GM19328 (cell line): Measurements from ENCODE around the gene KAT5.
"Not testable (repeated sequence)": the region's sequence is repeated elsewhere in the genome, so short reads cannot be mapped to it uniquely, and the experiment has no call there.

ENCODE experiments used
- ATAC-seq: cut with Tn5 transposase; IDR thresholded peaks from one replicate; pipeline ENCODE4 v1.9.1; 2021; ENCODE audit warnings: mild to moderate bottlenecking, moderate library complexity; ENCODE audit not compliant: unreplicated experiment

KAT5 gene

DNA sequence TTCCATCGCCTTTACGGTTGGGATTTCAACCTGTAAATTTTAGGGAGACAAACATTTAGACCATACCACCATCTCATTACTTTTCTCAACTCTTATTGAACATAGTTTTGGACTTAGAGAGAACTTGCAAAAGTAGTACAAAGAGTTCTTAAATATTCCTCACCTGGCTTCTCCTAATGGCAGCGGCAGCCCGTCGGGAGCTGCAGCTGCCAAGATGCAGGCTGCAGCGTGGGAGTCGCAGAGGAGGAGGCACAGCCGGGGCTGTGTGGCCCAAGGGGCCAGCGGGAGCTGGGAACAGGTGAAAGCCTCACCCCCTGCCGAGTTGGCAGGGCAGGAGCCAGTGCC is 31.6 kb downstream of the KAT5 start:
- ATAC-seq, result no peak

DNA sequence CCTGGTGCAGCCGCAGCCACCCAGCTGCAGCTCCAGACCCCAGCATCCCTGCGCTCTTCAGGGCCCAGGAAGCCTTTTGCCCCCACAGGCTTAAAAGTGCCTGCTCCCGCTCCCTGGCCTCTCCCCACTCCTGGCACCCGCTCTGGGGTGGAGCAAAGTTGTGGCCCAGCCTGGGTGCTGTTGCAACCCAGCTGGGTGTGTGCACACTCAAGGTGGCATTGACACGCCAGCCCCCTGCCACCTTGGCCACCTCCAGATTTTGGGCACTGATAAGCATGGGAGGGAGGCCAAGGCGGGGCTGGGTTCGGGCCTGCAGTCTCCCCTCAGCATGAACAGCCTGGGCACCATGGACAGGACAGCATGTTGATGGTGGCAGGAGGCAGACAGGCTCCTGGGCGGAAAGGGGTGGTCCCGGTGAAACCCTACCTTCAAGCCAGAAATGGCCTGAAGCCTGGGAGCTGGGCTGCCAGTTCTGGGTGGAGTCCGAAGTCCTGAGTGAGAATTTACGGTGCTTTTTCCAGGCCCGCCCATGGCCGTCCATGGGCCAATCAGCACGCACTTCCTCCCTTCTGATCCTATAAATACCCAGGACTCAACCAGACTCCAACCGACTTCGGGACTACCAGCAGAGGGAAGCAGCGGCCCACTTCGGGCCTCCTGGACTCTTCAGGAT is 32.1 kb downstream of the KAT5 start:
- ATAC-seq, result no peak

DNA sequence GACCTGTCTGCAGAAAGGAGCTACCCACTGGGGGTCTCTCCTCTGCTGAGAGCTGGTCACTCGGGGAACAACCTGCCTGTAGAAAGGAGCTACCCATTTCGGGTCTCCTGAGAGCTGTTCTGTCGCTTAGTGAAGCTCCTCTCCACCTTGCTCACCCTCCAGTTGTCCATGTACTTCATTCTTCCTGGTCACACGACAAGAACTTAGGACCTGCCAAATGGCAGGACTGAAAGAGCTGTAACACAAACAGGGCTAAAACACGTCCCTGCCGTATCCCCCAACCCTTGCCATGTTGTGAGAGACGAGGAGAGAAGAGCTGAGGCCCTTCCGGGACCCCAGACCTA is 32.6 kb downstream of the KAT5 start:
- ATAC-seq, result no peak

DNA sequence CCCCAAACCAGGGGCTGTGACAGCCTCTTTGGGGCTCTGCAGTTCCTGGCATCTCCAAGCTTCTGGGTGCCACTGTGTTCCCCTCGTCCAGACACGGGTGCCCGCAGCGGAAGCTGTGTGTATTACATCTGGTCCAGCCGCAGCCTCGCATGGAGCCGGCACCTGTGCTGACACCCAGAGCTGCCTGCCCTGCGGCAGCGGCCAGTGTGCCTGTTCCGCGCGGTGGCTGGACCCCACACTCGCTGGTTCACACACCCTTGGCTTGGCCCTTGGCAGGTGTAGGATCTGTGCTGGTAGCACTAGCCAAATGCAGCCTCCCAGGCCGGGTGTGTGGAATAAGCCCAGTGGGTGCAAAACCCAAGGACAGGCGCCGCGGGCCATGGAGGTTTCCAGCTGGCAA is 33.0 kb downstream of the KAT5 start:
- ATAC-seq, result no peak

DNA sequence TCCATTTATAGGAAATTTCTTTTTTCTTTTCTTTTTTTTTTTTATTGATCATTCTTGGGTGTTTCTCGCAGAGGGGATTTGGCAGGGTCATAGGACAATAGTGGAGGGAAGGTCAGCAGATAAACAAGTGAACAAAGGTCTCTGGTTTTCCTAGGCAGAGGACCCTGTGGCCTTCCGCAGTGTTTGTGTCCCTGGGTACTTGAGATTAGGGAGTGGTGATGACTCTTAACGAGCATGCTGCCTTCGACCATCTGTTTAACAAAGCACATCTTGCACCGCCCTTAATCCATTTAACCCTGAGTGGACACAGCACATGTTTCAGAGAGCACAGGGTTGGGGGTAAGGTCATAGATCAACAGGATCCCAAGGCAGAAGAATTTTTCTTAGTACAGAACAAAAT is 50.1 kb downstream of the KAT5 start:
- ATAC-seq, result not testable (repeated sequence)

DNA sequence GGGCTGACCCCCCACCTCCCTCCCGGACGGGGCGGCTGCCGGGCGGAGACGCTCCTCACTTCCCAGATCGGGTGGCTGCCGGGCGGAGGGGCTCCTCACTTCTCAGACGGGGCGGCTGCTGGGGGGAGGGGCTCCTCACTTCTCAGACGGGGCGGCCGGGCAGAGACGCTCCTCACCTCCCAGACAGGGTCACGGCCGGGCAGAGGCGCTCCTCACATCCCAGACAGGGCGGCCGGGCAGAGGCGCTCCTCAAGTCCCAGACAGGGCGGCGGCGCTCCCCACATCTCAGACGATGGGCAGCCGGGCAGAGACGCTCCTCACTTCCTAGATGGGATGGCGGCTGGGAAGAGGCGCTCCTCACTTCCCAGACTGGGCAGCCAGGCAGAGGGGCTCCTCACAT is 50.8 kb downstream of the KAT5 start:
- ATAC-seq, result not testable (repeated sequence)

DNA sequence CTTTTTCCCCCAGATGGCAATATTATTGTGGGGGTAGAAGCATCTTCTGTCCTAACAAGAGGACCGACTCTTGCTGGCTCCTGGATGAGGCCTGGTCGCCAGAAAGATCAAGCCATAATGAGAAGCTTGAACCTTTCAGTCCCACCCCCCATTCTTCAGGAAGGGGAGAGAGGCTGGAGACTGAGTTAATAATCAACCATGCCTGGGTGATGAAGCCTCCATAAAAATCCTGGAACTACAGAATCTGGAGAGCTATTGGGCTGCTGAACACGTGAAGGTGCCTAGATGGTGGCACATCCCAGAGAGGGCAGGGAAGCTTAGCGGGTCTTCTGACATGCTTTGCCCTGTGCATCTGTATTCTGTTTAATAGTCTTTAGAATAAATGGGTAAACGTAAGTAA is 52.4 kb downstream of the KAT5 start:
- no peak for ATAC-seq

DNA sequence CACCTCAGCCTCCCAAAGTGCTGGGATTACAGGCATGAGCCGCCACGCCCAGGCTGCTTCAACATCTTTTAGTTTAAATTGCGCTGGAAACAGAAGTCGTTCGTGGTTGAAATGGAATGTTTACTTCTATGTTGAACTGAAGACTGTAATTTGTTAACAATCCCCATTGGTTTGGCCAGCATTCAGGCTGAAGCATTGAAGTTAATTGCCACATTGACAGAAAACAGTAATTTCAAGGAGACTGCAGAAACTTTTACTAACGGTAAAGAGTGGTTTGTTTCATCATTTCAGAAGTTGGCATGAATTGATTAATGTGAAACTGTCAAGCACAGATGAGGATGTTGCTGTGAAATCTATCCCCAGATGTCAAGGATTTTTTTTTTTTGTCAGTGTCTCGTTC is 54.5 kb downstream of the KAT5 start:
- no peak for ATAC-seq

DNA sequence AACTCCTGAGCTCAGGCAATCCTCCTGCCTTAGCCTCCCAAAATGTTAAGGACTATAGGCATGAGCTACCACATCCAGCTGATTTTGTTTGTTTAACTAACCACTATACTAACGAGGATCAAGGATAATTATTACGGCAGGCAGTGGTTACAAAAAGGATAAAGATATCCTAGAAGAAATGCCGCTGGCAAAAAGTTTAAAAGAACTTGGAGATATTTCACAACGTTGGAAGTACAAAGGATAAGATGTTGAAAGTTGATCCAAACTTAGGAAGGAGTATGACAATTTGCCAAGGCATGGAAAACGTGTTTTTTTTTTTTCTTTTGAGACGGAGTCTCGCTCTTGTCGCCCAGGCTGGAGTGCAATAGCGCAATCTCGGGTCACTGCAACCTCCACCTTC is 55.4 kb downstream of the KAT5 start:
- ATAC-seq, result no peak

DNA sequence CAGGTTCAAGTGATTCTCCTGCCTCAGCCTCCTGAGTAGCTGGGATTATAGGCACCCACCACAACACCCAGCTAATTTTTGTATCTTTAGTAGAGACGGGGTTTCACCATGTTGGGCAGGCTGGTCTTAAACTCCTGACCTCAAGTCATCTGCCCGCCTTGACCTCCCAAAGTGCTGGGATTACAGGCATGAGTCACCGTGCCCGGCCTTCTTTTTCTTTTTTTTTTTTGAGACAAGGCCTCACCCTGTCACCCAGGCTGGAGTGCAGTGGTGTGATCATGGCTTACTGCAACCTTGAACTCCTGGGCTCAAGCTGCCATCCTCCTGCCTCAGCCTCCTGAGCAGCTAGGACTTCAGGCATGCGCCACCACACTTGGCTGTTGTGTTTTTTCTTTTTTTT is 55.8 kb downstream of the KAT5 start:
- not testable (repeated sequence) for ATAC-seq
